Mesendoderm (in vitro differentiated cells): ENCODE results near the gene CDK14.

Experiments used
- DNase-seq: peaks from one replicate; pipeline ENCODE4 v3.0.0; 2013
- H2AK5ac ChIP-seq: 2 replicates; pipeline ENCODE4 v1.6.1; 2013; ENCODE audit warnings: low read length, inconsistent platforms
- H2BK120ac ChIP-seq: 2 replicates; pipeline ENCODE4 v1.6.1; 2013; ENCODE audit warnings: low read depth, mild to moderate bottlenecking, low read length, moderate library complexity, mixed read lengths
- H2BK15ac ChIP-seq: replicated peaks from 2 replicates; pipeline ENCODE4 v1.6.1; 2013; ENCODE audit warnings: low read depth, mild to moderate bottlenecking, moderate library complexity
- H2BK5ac ChIP-seq: 2 replicates; pipeline ENCODE4 v1.6.1; 2013; ENCODE audit warnings: low read length, inconsistent platforms
- H3K18ac ChIP-seq: 2 replicates; pipeline ENCODE4 v1.6.1; 2013; ENCODE audit warnings: mild to moderate bottlenecking, low read length, mixed read lengths
- H3K23ac ChIP-seq: one replicate; pipeline ENCODE4 v1.6.1; 2013; ENCODE audit warnings: low read length
- H3K27ac ChIP-seq: 2 replicates; pipeline ENCODE4 v1.5.1; 2013; ENCODE audit warnings: low read depth, mild to moderate bottlenecking, inconsistent platforms, low read length, moderate library complexity
- H3K27me3 ChIP-seq: 2 replicates; pipeline ENCODE4 v1.6.1; 2013; ENCODE audit warnings: low read length, control low read depth, mild to moderate bottlenecking, inconsistent platforms; ENCODE audit not compliant: insufficient read depth, poor library complexity
- H3K36me3 ChIP-seq: 2 replicates; pipeline ENCODE4 v1.6.1; 2013; ENCODE audit warnings: low read length, inconsistent platforms; ENCODE audit not compliant: control insufficient read depth, insufficient read depth
- H3K4ac ChIP-seq: one replicate; pipeline ENCODE4 v1.6.1; 2013; ENCODE audit warnings: low read depth, mild to moderate bottlenecking, low read length, moderate library complexity
- H3K4me1 ChIP-seq: 2 replicates; pipeline ENCODE4 v1.6.1; 2013; ENCODE audit warnings: low read depth, low read length, inconsistent platforms; ENCODE audit not compliant: control insufficient read depth
- H3K4me2 ChIP-seq: 2 replicates; pipeline ENCODE4 v1.6.1; 2013; ENCODE audit warnings: low read length
- H3K4me3 ChIP-seq: 2 replicates; pipeline ENCODE4 v1.5.1; 2013; ENCODE audit warnings: mild to moderate bottlenecking, low read length
- H3K56ac ChIP-seq: one replicate; pipeline ENCODE4 v1.6.1; 2013; ENCODE audit warnings: low read length
- H3K79me1 ChIP-seq: 2 replicates; pipeline ENCODE4 v1.6.1; 2013; ENCODE audit warnings: low read length, inconsistent platforms
- H3K79me2 ChIP-seq: 2 replicates; pipeline ENCODE4 v1.6.1; 2013; ENCODE audit warnings: mild to moderate bottlenecking, low read length; ENCODE audit not compliant: control insufficient read depth, insufficient read depth
- H3K9ac ChIP-seq: 2 replicates; pipeline ENCODE4 v1.6.1; 2013; ENCODE audit warnings: low read length, inconsistent platforms
- H4K5ac ChIP-seq: one replicate; pipeline ENCODE4 v1.6.1; 2013; ENCODE audit warnings: low read length
- H4K8ac ChIP-seq: one replicate; pipeline ENCODE4 v1.6.1; 2013; ENCODE audit warnings: low read depth, mild to moderate bottlenecking, control low read depth, low read length, moderate library complexity
- WGBS: extraction: QIAGEN DNeasy Blood & Tissue Kit; methylation state at CpG from one replicate; pipeline ENCODE4 v1.1.7; 2013; ENCODE audit warnings: low lambda C conversion rate, missing lambda C conversion rate; ENCODE audit not compliant: insufficient coverage; ENCODE audit errors: extremely low coverage; 5-methylcytosine and 5-hydroxymethylcytosine counted together

The CDK14 gene

DNA sequence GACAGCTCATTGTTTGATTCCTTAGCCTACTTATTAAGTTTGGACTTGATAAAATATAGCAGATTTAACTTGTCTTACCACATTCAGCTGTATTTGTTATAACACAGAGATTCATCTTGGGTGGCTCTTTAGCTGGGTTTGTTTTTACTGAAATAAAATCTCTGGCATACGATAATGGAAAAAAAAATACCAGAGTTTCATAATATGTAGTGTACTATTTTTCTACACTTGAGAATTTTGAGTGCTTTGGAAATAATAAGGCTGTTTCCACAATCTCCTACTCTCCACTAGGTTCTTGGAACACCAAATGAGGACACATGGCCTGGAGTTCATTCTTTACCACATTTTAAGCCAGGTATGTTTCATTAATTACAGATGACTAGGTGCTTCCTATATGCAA lies 449.5 kb downstream of the CDK14 start:
- no peak for DNase-seq
- Histone ChIP-seq H3K27me3 (no peaks in the 10 kb centered on the region), H2BK5ac (no peak overlapping the region), H4K5ac (no peak overlapping the region), H3K4me2 (no peak overlapping the region), H3K27ac (no peak overlapping the region), H3K79me1 (no peaks in the 10 kb centered on the region), H3K23ac (no peak overlapping the region), H3K9ac (no peak overlapping the region), H2BK120ac (no peak overlapping the region), H3K56ac (no peak overlapping the region), H2BK15ac (no peak overlapping the region), H4K8ac (no peak overlapping the region), H3K4me1 (peaks cover 15% of the 10 kb centered on the region), H3K4ac (no peak overlapping the region), H2AK5ac (no peak overlapping the region), H3K36me3 (no peaks in the 10 kb centered on the region), H3K18ac (no peak overlapping the region), H3K4me3 (no peak overlapping the region), H3K79me2 (no peaks in the 10 kb centered on the region)
- no CpG with 5 or more reads among the region's 1 CpG for WGBS

DNA sequence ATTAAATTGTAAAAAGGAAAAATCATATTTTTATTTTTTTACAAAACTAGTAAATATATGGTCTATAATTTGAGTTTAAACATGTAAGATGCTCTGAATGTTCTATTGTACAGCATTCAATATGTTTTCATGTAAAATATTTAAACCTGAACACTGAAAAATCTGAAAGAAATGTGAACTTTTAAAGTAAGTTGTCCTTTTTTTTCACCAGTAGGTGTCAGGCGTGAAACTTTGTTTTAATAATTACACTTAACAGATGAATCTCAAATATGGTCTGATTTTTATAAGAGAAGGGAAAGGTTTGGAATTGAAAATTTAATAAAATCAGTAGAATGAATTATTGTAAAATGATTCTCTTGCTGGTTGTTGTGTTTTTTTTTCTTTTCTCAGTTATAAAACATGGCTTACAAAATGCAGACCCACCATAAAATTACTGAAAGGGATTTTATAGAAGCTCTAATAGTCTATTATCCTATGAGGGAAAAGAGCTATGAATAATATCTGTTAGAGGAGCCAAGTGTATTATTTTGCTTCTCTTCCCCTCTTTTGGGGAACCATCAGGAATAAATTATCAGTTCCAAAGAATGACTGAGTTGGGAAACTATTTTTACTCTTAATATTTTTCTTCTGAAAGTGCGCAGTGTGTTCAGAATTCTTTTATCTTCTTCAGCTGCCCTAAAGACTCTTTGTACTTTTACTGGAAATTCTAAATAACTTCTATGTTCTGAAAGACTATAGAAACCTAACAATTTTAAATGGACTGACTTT lies 450.4 kb downstream of the CDK14 start:
- H3K79me2 ChIP-seq, result no peaks in the 10 kb centered on the region
- H3K4me3 ChIP-seq, result no peak overlapping the region
- H2BK5ac ChIP-seq, result no peak overlapping the region
- no peak overlapping the region for H3K56ac ChIP-seq
- WGBS, result no CpG with 5 or more reads among the region's 2 CpGs
- no peak overlapping the region for H4K8ac ChIP-seq
- no peak overlapping the region for H3K4ac ChIP-seq
- peaks cover 15% of the 10 kb centered on the region for H3K4me1 ChIP-seq
- no peak overlapping the region for H3K4me2 ChIP-seq
- no peak overlapping the region for H3K27ac ChIP-seq
- DNase-seq, result no peak
- H2AK5ac ChIP-seq, result no peak overlapping the region
- H2BK15ac ChIP-seq, result no peak overlapping the region
- H2BK120ac ChIP-seq, result no peak overlapping the region
- no peaks in the 10 kb centered on the region for H3K27me3 ChIP-seq
- H3K9ac ChIP-seq, result no peak overlapping the region
- H3K18ac ChIP-seq, result no peak overlapping the region
- H3K23ac ChIP-seq, result no peak overlapping the region
- no peaks in the 10 kb centered on the region for H3K36me3 ChIP-seq
- H3K79me1 ChIP-seq, result no peaks in the 10 kb centered on the region
- no peak overlapping the region for H4K5ac ChIP-seq

DNA sequence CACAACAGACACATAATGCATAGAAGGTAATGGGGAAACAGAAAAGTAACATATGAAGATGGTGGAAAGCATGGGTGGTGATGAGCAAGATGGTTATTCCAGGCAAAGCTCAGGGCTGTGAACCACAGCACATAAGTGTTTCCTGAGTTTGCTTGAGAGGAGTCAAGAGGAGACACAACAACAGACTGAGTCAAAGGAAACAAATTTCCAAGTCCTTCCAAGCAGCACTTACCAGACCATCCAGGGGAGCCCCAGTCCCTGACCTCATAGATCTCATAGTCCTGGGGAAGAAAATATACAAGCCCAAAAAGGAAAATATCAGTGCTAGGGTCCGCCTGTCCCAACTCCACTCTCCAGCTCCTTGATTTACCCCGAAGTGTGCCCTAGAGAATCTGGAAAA lies 451.5 kb downstream of the CDK14 start:
- no peak overlapping the region for H3K9ac ChIP-seq
- no peak overlapping the region for H2BK5ac ChIP-seq
- no peak overlapping the region for H3K23ac ChIP-seq
- H3K4me3 ChIP-seq, result no peak overlapping the region
- DNase-seq, result no peak
- H3K4me2 ChIP-seq, result no peak overlapping the region
- H3K18ac ChIP-seq, result no peak overlapping the region
- H2BK15ac ChIP-seq, result no peak overlapping the region
- no peaks in the 10 kb centered on the region for H3K79me1 ChIP-seq
- H3K27me3 ChIP-seq, result no peaks in the 10 kb centered on the region
- peaks cover 15% of the 10 kb centered on the region for H3K4me1 ChIP-seq
- no CpG with 5 or more reads among the region's 2 CpGs for WGBS
- no peak overlapping the region for H2BK120ac ChIP-seq
- H3K27ac ChIP-seq, result no peak overlapping the region
- no peak overlapping the region for H3K4ac ChIP-seq
- H4K8ac ChIP-seq, result no peak overlapping the region
- H4K5ac ChIP-seq, result no peak overlapping the region
- no peaks in the 10 kb centered on the region for H3K79me2 ChIP-seq
- no peak overlapping the region for H2AK5ac ChIP-seq
- no peaks in the 10 kb centered on the region for H3K36me3 ChIP-seq
- H3K56ac ChIP-seq, result no peak overlapping the region

DNA sequence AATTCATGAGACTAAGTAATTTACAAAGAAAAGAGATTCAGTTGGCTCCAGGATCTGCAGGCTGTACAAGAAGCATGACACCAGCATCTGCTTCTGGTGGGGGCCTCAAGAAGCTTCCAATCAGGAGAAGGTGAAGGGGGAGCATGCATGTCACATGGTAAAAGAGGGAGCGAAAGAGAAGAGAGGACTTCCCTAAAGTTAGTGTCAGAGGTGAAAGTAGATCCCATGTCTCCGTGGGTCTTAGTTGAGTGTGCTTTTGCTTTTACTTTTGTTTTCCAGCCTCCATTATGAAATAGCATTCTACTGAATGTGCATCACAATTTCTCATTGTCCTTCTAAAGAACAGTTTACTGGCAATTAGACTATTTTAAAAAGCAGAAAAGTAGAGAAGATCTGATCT lies 454.6 kb downstream of the CDK14 start:
- no peak overlapping the region for H3K4me2 ChIP-seq
- no CpG with 5 or more reads among the region's 2 CpGs for WGBS
- no peaks in the 10 kb centered on the region for H3K79me1 ChIP-seq
- H3K56ac ChIP-seq, result no peak overlapping the region
- no peaks in the 10 kb centered on the region for H3K36me3 ChIP-seq
- no peaks in the 10 kb centered on the region for H3K79me2 ChIP-seq
- H3K27ac ChIP-seq, result no peak overlapping the region
- no peak overlapping the region for H4K5ac ChIP-seq
- H4K8ac ChIP-seq, result no peak overlapping the region
- H2AK5ac ChIP-seq, result no peak overlapping the region
- H3K27me3 ChIP-seq, result no peaks in the 10 kb centered on the region
- H3K4me3 ChIP-seq, result no peak overlapping the region
- H2BK15ac ChIP-seq, result no peak overlapping the region
- no peak overlapping the region for H3K4ac ChIP-seq
- no peak overlapping the region for H3K18ac ChIP-seq
- no peak for DNase-seq
- H3K9ac ChIP-seq, result no peak overlapping the region
- no peak overlapping the region for H2BK120ac ChIP-seq
- no peak overlapping the region for H3K23ac ChIP-seq
- H3K4me1 ChIP-seq, result no peaks in the 10 kb centered on the region
- H2BK5ac ChIP-seq, result no peak overlapping the region

DNA sequence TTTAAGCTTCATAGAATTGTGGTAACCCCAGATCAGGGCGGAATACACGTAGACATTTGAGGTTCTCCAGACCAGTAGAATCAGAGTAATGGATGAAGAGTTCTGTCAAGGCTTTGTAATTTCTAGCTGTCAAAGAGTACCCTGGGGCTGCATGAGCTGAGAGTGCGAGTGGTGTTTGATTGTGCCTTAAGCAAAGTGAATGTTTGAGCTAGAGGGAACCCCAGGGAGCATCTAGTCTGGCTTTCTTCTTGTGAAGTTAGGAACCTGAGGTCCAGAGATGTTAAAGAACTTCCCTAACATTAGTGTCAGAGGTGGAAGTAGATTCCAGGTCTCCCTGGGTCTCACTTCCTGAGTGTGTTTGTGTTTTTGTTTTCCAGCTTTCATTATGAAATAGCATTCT lies 455.8 kb downstream of the CDK14 start:
- H3K27ac ChIP-seq, result no peak overlapping the region
- no peak overlapping the region for H3K18ac ChIP-seq
- no peak overlapping the region for H3K23ac ChIP-seq
- DNase-seq, result no peak
- H3K4me3 ChIP-seq, result no peak overlapping the region
- H3K79me2 ChIP-seq, result no peaks in the 10 kb centered on the region
- H2BK15ac ChIP-seq, result no peak overlapping the region
- H3K4ac ChIP-seq, result no peak overlapping the region
- H3K9ac ChIP-seq, result no peak overlapping the region
- H3K56ac ChIP-seq, result no peak overlapping the region
- no peak overlapping the region for H4K5ac ChIP-seq
- H2AK5ac ChIP-seq, result no peak overlapping the region
- no peak overlapping the region for H2BK120ac ChIP-seq
- WGBS, result no CpG with 5 or more reads among the region's 3 CpGs
- no peaks in the 10 kb centered on the region for H3K27me3 ChIP-seq
- no peak overlapping the region for H2BK5ac ChIP-seq
- H3K79me1 ChIP-seq, result no peaks in the 10 kb centered on the region
- H4K8ac ChIP-seq, result no peak overlapping the region
- H3K4me2 ChIP-seq, result no peak overlapping the region
- no peaks in the 10 kb centered on the region for H3K4me1 ChIP-seq
- no peaks in the 10 kb centered on the region for H3K36me3 ChIP-seq

DNA sequence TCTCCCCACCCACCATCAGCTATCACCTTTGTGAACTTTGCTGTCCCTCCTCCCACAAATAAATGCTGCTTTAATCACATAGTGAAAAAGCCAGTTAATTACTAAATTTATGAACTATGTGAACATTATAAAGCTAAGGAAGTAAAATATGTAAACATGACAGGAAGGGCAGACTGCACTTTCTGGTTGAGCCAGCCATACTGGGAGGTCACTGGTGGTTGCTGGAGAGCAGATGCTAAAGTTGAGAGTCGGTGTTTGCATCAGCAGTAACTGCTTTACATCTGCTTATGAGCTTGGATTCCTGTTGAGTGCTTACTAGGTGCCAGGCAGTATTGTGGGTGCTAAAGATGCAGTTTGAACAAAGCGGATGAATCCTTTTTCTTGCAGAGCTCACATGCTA lies 458.3 kb downstream of the CDK14 start:
- Histone ChIP-seq H3K56ac (no peak overlapping the region), H3K18ac (no peak overlapping the region), H3K79me2 (no peaks in the 10 kb centered on the region), H4K5ac (no peak overlapping the region), H3K9ac (no peak overlapping the region), H2BK15ac (no peak overlapping the region), H3K4me3 (no peak overlapping the region), H4K8ac (no peak overlapping the region), H3K4ac (no peak overlapping the region), H3K27ac (no peak overlapping the region), H3K79me1 (no peaks in the 10 kb centered on the region), H2BK120ac (no peak overlapping the region), H2AK5ac (no peak overlapping the region), H3K27me3 (no peaks in the 10 kb centered on the region), H3K4me2 (no peak overlapping the region), H3K36me3 (no peaks in the 10 kb centered on the region), H3K4me1 (no peaks in the 10 kb centered on the region), H3K23ac (no peak overlapping the region), H2BK5ac (no peak overlapping the region)
- DNase-seq, result no peak
- no CpG with 5 or more reads among the region's 2 CpGs for WGBS
